Fibroblast of pulmonary artery (primary cell): ENCODE data around the gene GRM7.
A peak's percentile ranks its signal among the peaks of the same experiment; 100 is the strongest.

Source experiments
- DNase-seq: peaks from one replicate; pipeline ENCODE4 v3.0.0-alpha.2; 2010; ENCODE audit warnings: low read depth
- H3K4me3 ChIP-seq: replicated peaks from 2 replicates; pipeline ENCODE4 v1.5.1; 2011; ENCODE audit warnings: low read depth, mild to moderate bottlenecking, control low read depth, low read length, moderate library complexity
- CTCF ChIP-seq: IDR thresholded peaks from 2 replicates; pipeline ENCODE4 v1.5.1; 2011; ENCODE audit warnings: mild to moderate bottlenecking, control low read depth, low read length, inconsistent platforms; ENCODE audit errors: missing control alignments

GRM7 gene

DNA sequence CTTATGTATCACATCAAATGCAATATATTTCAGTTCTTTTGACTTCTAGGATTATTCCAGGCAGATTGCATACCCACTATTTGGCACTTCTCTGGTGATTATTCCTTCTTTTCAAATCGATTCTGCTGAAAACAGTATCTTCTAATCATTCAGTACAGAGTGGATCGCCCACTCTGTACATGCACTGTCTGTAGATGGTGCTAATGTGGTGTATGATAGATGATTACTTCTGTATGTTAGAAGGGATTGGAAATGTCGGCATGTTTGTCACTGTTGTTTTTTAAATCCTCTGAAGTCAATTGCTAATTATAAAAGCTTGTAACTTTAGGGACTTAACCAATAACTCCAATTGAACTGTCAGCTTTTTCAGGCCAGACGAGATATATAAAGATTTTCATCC is 642.5 kb downstream of the GRM7 start:
- no peak for TF ChIP-seq CTCF
- no peak for DNase-seq

GRCh38 chr3:7504886-7505775 is 644.2 kb downstream of the GRM7 start:
- H3K4me3 ChIP-seq, result no peak overlapping the region
- TF ChIP-seq CTCF, result peak; percentile 42
- peak; percentile 98 for DNase-seq

More for the DNA sequence above, 642.5 kb downstream of the GRM7 start:
- H3K4me3 ChIP-seq, result no peak overlapping the region

- no peak for DNase-seq
- no peak for TF ChIP-seq CTCF
Measured at GRCh38 chr3:7506606-7507180, 645.8 kb downstream of the GRM7 start.

DNA sequence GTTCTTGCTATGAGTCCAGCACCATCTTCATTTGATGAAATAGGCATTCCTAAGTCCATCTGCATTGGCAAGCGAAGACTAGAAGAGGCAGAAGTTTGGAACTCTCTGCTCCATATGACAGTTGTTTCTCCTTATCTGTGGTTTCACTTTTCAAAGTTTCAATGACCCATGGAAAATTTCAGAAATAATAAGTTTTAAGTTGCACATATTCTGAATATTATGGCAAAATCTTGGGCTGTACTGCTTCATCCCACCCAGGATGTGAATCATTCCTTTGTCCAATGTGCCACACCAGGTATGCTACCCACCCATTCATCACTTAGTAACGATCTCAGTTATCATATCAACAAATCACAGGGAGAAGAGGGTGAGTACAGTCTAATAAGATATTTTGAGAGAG is 647.9 kb downstream of the GRM7 start:
- H3K4me3 ChIP-seq, result no peak overlapping the region
- peak; percentile 52 for DNase-seq
- no peak for TF ChIP-seq CTCF

More at GRCh38 chr3:7506606-7507180, 645.8 kb downstream of the GRM7 start:
- no peak overlapping the region for H3K4me3 ChIP-seq

- no peak for TF ChIP-seq CTCF
- H3K4me3 ChIP-seq, result no peak overlapping the region
- DNase-seq, result no peak
Measured at GRCh38 chr3:7512048-7512447, 651.1 kb downstream of the GRM7 start.

- DNase-seq, result no peak
- TF ChIP-seq CTCF, result no peak
- no peak overlapping the region for H3K4me3 ChIP-seq
Measured at GRCh38 chr3:7518026-7518425, 657.1 kb downstream of the GRM7 start.
